CD4-positive, alpha-beta T cell treated with Interleukin-21 for 1 hour (primary cell): ENCODE results near the gene MRTFB.
"Not testable (repeated sequence)": the region's sequence is repeated elsewhere in the genome, so short reads cannot be mapped to it uniquely, and the experiment has no call there.

Experiments used
- DNase-seq: peaks from one replicate; pipeline ENCODE4 v3.0.0-alpha.2; 2020

Gene MRTFB

GRCh38 chr16:14070877-14071575, at the start of gene MRTFB:
Gene MRTFB (plus strand): TSS chr16:14071319. CDS start chr16:14140607, 69,288 bp downstream.
- DNase-seq, result peak; percentile 80

GRCh38 chr16:14023526-14023925, 47.6 kb upstream of the MRTFB start:
- DNase-seq, result not testable (repeated sequence)

GRCh38 chr16:14024283-14024682, 46.8 kb upstream of the MRTFB start:
- no peak for DNase-seq

- DNase-seq, result no peak
Measured at GRCh38 chr16:14026572-14027285, 44.4 kb upstream of the MRTFB start.

GRCh38 chr16:14028202-14028601, 42.9 kb upstream of the MRTFB start:
- no peak for DNase-seq

- no peak for DNase-seq
Measured at GRCh38 chr16:14029658-14030057, 41.5 kb upstream of the MRTFB start.

GRCh38 chr16:14035092-14035491, 36.0 kb upstream of the MRTFB start:
- DNase-seq, result no peak

- no peak for DNase-seq
Measured at GRCh38 chr16:14036889-14037288, 34.2 kb upstream of the MRTFB start.

- no peak for DNase-seq
Measured at GRCh38 chr16:14037960-14038359, 33.2 kb upstream of the MRTFB start.

- DNase-seq, result no peak
Measured at GRCh38 chr16:14041164-14041563, 30.0 kb upstream of the MRTFB start.

GRCh38 chr16:14042706-14043105, 28.4 kb upstream of the MRTFB start:
- DNase-seq, result no peak

GRCh38 chr16:14043278-14043677, 27.8 kb upstream of the MRTFB start:
- DNase-seq, result no peak

GRCh38 chr16:14043793-14044192, 27.3 kb upstream of the MRTFB start:
- DNase-seq, result no peak

- DNase-seq, result not testable (repeated sequence)
Measured at GRCh38 chr16:14047121-14047859, 23.8 kb upstream of the MRTFB start.

GRCh38 chr16:14050291-14051027, 20.7 kb upstream of the MRTFB start:
- DNase-seq, result no peak

GRCh38 chr16:14051103-14051729, 19.9 kb upstream of the MRTFB start:
- DNase-seq, result no peak

GRCh38 chr16:14056970-14057369, 14.1 kb upstream of the MRTFB start:
- DNase-seq, result no peak

GRCh38 chr16:14057878-14058382, 13.2 kb upstream of the MRTFB start:
- no peak for DNase-seq

- no peak for DNase-seq
Measured at GRCh38 chr16:14061732-14062259, 9.3 kb upstream of the MRTFB start.

- DNase-seq, result no peak
Measured at GRCh38 chr16:14062261-14062660, 8.9 kb upstream of the MRTFB start.

- DNase-seq, result no peak
Measured at GRCh38 chr16:14063618-14064581, 7.2 kb upstream of the MRTFB start.
